T47D (cell line): ENCODE data around the gene TSTD1.
A peak's percentile ranks its signal among the peaks of the same experiment; 100 is the strongest.

Experiments
- DNase-seq, 2 experiments: peaks; one replicate each; pipeline versions ENCODE4 v3.0.0 to v3.0.0-alpha.2; 2011 to 2012; ENCODE audit warnings: low read depth in 1 of 2, low spot score in 1 of 2
- JUND ChIP-seq: IDR thresholded peaks from 2 replicates; pipeline ENCODE4 v1.6.1; 2012; ENCODE audit warnings: low read depth
- in situ Hi-C: cut with HindIII; loops from 2 replicates; pipeline ENCODE4 v1.10.0; 2016; ENCODE audit warnings: low sequenced_read_pairs, low pct_unique_long_range_greater_than_20kb

The TSTD1 gene, protein sequence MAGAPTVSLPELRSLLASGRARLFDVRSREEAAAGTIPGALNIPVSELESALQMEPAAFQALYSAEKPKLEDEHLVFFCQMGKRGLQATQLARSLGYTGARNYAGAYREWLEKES

DNA sequence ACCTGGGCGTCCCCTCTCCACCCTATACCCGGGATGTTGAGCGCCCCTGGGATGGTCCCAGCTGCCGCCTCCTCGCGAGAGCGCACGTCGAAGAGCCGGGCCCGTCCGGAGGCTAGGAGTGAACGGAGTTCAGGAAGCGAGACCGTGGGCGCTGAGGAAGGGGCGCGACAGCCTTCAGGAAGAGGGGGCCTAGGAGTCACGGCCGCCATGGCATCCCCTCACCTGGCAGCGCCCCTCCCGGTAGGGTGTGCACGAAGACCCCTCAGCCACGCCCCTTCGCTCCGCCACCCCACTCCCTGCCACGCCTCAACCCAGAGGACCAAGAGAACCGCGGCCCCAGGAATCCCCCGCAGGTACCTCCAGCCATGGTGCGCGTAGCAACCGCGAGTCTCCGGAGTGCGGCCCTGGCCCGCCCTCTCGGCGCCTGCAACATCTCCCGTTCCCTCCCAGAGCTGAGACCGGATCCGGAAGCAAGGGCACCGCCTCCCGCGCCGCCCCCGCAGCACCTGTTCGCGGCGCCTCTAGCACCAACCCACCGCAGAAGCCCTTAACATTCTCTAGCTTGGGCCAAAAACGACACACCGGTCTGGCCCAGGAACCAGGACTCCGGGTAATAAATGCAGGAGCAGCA lies at the start of gene TSTD1:
TSTD1 (minus strand) TSS at position 442 of the 631 bp plus-strand sequence; CDS start at position 367, 75 bp downstream.
- in situ Hi-C loops, result no loop called here
- DNase-seq, result peak; percentile 87 to 90
- no peak for TF ChIP-seq JUND

DNA sequence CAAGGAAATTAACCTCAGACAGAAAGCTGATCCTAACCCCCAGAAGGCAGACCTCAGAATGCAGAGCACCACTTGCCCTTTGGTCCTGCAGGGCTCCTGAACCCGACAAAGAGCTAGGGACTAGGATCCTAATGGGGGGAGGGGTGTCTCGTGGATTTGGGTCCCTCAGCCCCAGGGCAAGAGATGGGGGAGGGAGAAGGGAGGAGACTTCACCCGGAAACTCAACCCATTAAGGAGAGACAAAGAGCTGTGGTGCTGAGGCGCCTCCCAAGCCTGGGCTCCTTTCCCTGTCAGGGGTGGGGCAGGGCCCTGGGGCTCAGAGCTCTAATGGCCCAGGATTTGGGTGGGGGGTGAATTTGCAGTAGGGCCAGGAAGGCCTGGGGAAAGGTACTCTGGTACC lies 47.7 kb upstream of the TSTD1 start:
- peak in 1 of 2 experiments; percentile 33 for DNase-seq
- in situ Hi-C loops, result no loop called here

DNA sequence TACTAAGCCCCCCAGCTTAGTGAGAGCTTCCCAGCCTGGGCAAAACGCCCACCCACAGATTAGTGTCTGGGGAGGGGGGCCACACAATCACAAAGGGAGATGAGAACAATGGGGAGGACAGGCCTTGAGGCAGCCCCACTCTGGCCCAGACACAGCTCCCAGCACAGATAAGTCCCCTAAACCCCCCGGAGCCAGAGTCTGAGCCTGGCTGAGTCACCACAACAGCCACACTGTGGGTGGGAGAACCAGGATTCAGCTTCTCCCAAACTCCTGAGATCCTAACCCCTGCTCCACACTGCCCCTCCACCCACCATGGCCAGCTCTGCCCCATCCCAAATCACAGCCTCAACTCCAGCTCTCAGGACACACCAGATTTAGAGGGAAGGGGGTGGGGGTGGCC lies 46.4 kb upstream of the TSTD1 start:
- DNase-seq, result peak in 1 of 2 experiments; percentile 39
- in situ Hi-C loops, result no loop called here
- no peak for TF ChIP-seq JUND

More for the DNA sequence above, 47.7 kb upstream of the TSTD1 start:
- TF ChIP-seq JUND, result no peak

DNA sequence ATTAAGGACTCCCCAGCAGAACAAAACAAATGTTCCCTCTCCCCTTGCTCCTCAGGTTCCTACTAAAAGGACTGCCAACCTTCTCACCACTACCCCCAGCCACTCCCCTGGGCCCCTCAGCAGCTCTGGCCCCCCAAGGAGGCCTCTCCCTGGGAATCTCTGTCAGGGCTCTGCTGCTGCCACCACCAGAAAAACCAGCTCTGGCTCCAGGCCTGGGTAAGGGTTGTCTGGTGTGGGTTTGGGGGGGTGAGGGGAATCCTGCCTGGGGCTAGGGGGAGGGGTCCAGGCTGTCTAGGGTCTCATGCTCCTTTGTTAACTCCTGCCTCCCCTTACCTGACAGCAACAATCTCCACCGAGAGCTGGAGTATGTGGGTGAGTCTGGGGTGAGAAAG lies 45.8 kb upstream of the TSTD1 start:
- no peak for TF ChIP-seq JUND
- no peak for DNase-seq
- in situ Hi-C loops, result no loop called here

DNA sequence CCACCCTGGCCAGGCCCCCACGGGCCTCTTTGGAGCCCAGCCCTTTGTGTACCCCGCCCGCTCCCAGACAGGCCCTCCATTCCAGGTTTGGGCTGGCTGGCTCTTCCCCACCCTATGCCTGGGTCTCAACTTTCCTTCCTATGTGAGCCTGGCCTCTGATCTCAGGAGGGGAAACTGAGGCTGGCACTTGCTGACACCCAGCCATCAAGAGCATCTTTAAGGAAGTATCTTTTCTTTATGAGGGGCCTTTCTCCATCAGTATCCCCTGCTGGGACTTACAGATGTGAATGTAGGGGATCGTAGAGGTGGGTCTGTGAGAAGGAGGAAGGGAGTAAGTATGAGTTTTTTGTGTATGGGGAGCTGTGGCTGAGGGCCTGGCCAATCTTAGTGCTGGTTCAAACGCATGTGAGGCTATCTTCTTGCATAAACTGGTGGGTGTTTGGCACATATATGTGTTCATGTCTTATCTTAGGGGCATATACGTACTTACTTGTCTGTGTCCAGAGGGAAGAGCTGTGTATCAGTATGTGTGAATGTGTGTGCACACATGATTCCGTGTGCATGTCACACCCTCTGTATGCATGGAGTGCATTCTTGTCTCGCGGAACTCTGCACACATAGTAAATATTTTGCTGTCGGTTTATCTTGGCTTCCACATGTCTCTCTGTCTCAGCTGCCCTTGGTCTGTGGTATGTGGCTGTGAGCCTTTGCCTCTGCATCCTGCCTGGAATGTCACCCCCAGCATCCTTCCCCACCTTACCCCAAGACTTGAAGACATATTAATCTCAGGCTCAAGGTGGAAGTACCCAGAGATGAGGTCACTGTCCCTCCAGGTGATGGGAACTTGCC lies 45.2 kb upstream of the TSTD1 start:
- in situ Hi-C loops, result no loop called here
- DNase-seq, result peak in 1 of 2 experiments; percentile 56
- TF ChIP-seq JUND, result no peak

DNA sequence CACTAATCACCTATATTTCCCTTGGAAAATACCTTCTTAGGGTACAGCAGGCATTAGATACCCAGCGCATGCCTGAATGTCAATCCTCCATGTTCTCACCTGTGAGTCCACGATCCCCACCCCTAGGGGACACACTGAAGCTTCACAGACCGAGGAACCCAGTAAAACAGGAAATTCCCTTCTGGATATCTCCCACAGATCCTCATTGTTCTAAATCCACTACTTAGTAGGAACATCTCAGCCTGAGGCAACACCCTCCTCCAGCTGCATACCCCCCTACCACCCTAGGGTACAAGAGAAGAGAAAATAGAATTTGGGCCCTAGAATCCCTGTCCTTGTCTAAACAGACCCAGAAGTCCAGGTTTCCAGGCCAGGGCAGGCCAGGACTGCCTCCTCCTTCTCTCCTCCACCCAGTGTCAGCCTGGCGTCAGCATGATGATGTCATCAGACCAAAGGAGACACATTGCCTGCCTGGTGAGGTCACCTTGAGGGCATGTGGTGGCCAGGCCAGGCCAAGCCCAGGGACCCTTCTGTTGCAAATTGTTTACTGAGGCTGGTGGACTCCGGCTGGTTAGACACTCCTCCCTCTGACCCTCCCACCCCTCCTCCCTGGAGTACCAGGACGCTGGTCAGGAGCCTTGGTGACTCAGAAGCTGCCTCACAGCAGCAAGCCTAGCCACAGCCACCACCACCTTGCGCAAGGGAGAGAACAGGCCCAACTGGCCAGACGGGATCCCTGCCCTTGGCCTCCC lies 44.4 kb upstream of the TSTD1 start:
- peak; percentile 55 to 96 for DNase-seq
- in situ Hi-C loops, result no loop called here

DNA sequence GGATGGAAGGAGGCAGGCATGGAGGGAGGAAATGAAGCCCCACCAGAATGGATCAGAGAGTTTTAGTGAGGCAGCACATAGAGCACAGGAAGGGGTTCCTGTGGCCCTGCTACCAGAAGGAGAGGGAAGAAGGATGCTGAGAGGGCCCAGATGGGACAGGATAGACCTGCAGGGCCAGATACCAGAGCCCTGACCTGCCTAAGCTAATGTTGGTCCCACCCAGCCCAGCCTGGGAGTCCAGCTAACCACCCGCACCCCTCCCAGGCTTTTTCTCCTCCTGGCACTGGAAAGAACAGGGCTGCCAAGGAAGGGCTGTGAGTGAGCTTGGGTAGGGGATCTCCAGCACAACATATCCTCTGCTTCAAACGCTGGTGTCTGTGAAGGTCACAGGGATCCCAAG lies 43.7 kb upstream of the TSTD1 start:
- DNase-seq, result no peak
- TF ChIP-seq JUND, result no peak
- in situ Hi-C loops, result no loop called here

More for the DNA sequence above, 44.4 kb upstream of the TSTD1 start:
- TF ChIP-seq JUND, result no peak; the same call in 1 of the 2 replicates

DNA sequence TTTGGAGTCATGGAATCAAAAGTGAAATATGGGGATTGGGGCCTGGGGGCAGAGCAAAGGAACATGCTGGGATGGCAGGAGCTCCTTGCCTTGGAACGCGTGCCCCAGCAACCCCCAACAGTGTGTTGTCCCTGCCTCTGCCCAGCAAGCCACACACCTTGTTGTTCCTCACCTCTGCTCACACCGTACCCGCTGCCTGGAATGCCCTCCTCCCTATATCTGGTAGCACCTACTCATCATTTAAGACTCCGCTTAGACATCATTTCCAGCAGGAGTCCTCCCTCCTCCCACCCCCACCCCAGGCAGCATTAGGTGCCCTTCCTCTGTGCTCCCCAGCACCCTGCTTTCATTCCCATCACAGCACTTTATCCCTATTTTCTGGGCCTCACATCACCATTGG lies 42.8 kb upstream of the TSTD1 start:
- DNase-seq, result no peak
- no peak for TF ChIP-seq JUND
- in situ Hi-C loops, result no loop called here

DNA sequence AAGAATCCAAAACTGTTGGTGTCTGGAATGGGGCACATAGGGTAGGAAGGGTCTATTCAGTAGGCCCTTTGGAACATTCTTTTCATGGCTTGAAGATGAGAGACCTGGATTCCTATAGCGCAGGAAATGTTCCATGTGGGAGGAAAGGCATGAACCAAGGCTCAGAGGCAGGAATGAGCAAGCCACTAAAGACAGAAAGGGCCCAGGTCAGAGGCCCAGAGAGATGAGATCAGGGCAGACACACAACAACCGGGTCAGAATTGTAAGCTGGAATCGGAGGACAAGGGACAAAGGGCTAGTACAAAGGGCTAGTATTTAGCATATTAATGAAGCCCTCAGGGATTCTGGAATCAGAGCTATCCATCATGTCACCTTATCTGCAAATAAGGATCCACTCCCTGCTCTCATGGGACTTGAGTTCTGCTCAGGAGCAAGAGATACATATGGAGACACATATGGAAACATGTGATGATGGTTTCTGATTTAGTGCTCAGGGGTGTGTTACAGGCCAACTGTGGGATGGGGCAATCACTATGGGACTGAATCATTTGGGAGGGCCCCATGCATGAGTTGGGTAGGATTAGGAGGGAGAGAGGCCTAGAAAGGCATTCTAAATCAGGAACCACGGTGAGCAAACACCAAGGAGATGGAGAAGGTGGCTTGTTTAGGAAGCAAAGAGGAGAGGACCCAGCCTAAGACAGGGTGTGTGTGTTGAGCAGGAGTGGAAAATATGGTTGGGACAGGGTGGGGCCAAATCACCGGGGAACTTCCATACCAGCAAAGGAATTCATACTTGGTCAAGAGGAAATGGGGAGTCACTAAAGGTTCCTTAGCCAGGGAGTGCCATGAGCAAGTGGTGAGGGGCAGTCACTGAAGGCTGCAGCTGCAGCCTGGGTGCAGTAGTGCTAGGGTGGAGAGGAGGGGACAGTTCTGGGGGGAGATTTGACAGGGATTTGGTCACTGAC lies 42.0 kb upstream of the TSTD1 start:
- no peak for TF ChIP-seq JUND
- in situ Hi-C loops, result no loop called here
- DNase-seq, result no peak

DNA sequence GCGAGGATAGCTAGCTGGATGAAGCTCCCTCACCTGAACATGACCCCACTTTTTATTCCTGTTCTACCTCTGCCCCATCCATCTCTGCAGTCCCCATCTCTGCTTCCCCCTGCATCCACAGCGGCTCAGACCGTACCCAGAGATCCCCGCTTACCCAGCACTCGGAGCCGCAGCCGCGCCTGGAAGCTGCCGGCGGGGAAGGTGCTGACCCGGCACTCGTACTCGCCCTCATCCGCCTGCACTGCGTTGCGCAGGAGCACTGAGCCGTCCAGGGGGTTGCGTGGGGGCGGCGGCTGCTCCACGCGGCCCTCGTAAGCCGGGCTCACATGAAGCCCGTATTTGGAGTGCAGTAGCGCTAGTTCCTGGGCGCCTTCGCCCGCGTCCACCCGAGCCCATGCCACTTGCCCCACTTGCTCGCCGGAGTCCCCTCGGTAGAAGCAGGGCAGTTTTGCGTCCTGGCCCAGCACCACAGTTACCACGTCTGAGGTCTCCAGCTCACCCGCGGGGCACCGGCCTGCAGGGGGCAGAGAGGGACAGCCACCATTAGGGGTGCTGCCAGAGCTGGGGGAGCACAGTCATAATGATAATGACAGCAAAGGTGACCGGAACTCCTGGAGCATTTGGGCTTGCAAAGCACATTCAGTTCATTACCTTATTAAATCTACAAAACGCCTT lies 40.8 kb upstream of the TSTD1 start:
- no peak for DNase-seq
- no peak for TF ChIP-seq JUND
- in situ Hi-C loops, result no loop called here

DNA sequence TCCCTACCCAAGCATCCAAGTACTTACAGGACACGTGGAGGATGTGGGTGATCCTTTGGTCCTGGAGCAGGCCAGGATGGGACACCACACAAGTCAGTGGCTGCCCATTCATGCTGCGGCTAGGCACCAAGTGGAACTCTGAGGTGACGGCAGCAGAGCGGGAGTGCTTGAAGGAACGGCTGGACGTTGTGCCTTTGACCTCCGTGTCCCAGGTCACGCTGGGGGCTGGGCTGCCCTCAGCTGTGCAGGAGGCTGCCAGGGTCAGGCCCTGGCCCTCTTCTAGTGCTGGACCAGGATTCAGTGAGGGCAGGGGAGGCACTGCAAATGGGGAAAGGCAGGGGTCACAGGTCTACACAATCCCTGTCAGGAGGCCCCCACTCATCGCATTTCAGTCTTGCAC lies 38.7 kb upstream of the TSTD1 start:
- no peak for TF ChIP-seq JUND
- no peak for DNase-seq
- in situ Hi-C loops, result no loop called here
